ENCODE measurements around the gene ULK1.

The ULK1 gene

GRCh38 chr12:131909081-131909751 lies 14.8 kb downstream of the ULK1 start:
- DNase-seq: no peak

- peak; percentile 1 for DNase-seq
Measured at GRCh38 chr12:131909752-131910219, 15.4 kb downstream of the ULK1 start.

GRCh38 chr12:131910302-131911027 lies 16.0 kb downstream of the ULK1 start:
- DNase-seq: no peak

- DNase-seq: no peak
Measured at GRCh38 chr12:131911028-131911650, 16.7 kb downstream of the ULK1 start.

GRCh38 chr12:131911851-131912477 lies 17.5 kb downstream of the ULK1 start:
- DNase-seq: no peak

GRCh38 chr12:131912518-131913274 lies 18.3 kb downstream of the ULK1 start:
- DNase-seq: peak; percentile 1

GRCh38 chr12:131913666-131914065 lies 19.2 kb downstream of the ULK1 start:
- no peak for DNase-seq

- no peak for DNase-seq
Measured at GRCh38 chr12:131914179-131914702, 19.8 kb downstream of the ULK1 start.

- no peak for DNase-seq
Measured at GRCh38 chr12:131915000-131915689, 20.7 kb downstream of the ULK1 start.

GRCh38 chr12:131915823-131916222 lies 21.4 kb downstream of the ULK1 start:
- DNase-seq: no peak

GRCh38 chr12:131916306-131917138 lies 22.1 kb downstream of the ULK1 start:
- DNase-seq: no peak

- DNase-seq: no peak
Measured at GRCh38 chr12:131917139-131917710, 22.8 kb downstream of the ULK1 start.

GRCh38 chr12:131917711-131918306 lies 23.4 kb downstream of the ULK1 start:
- no peak for DNase-seq

- DNase-seq: no peak
Measured at GRCh38 chr12:131918311-131919050, 24.1 kb downstream of the ULK1 start.

- DNase-seq: no peak
Measured at GRCh38 chr12:131919051-131919347, 24.6 kb downstream of the ULK1 start.

GRCh38 chr12:131919366-131920156 lies 25.1 kb downstream of the ULK1 start:
- no peak for DNase-seq

- DNase-seq: no peak
Measured at GRCh38 chr12:131920157-131920508, 25.7 kb downstream of the ULK1 start.
